NCI-H1048 (cell line): ENCODE measurements around the gene EIF4E1B.
"Not testable (repeated sequence)": the region's sequence is repeated elsewhere in the genome, so short reads cannot be mapped to it uniquely, and the experiment has no call there.

Experiments
- DNase-seq: peaks from one replicate; lab custom pipeline; 2025; lab: John Stamatoyannopoulos, UW

The EIF4E1B gene, protein sequence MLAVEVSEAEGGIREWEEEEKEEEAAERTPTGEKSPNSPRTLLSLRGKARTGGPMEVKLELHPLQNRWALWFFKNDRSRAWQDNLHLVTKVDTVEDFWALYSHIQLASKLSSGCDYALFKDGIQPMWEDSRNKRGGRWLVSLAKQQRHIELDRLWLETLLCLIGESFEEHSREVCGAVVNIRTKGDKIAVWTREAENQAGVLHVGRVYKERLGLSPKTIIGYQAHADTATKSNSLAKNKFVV

DNA sequence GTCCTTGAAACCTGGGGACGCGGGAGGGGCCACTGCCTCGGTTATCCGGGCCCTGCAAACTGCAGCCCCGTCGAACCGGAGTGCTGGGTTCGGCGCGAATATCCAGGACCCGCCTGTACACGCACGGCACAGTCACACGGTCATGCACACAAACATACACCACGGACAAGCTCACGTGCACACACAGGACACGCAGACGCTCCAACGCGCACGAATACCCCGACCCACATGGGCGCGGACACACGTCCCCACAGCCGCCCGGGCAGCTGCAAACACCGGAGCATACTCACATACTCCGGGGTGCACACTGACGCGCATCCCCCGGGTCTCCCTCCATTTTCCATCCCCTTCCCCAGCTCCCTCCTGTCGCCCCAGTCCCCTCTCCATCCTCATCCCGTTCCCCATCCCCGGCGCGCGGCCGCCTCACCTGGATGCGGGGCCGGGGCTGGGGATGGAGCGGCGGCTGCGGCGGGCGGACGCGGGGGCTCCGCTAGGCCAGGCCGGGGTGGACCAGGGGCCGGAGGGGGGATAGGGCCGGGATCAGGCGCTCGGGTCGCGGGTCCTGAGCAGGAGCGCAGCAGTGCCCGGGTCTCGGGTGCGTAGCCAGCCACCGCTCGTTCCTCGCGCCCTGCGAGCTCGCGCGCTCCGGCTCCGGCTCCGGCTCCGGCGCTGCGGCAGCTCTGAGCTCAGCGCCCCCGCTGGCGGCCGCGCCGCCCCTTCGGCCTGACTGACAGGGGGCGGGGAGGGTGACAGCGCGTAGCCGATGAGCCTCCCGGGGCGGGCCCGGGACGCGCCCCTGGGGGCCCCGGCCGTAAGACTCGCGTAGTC, at the start of gene EIF4E1B, which contains the start of gene SNCB:
Gene EIF4E1B (plus strand): TSS at position 823 of the 828 bp plus-strand sequence. CDS start 12,113 bp downstream, outside the sequence.
Gene SNCB (minus strand): TSS at position 682 of the 828 bp plus-strand sequence. CDS start 880 bp downstream, outside the sequence.
- DNase-seq, result no peak

DNA sequence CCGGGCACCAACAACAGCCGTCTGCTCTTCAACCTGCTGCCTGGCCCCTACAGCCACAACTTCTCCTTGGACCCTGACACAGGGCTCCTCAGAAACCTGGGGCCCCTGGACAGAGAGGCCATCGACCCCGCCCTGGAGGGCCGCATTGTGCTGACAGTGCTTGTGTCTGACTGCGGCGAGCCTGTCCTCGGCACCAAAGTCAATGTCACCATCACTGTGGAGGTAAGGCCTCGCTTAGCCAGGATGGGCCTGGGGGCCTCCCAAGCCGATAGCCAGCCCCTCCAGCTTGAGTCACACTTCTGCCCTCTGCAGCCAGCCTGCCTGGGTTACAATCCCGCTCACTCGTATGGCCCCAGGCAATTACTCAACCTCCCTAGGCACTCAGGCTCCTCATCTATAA, 49.1 kb upstream of the EIF4E1B start:
- no peak for DNase-seq

DNA sequence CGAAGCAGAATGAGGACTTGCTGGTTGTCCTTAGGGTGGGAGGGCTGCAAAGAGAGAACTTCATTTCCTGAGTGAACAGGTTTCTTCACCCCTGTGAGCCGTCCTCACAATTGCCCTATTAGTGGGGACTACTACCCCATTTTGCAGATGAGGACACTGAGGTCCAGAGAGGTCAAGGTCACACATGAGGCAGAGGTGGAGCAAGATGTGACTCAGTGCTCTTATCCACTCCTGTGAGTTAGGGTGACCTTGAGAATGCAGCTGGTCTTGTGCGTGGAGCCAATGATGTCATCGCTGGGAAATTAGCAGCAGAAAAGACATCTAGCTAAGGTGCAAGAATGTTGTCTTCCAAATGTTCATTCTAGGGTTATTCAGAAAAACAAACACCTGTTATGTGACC, 47.4 kb upstream of the EIF4E1B start:
- no peak for DNase-seq

DNA sequence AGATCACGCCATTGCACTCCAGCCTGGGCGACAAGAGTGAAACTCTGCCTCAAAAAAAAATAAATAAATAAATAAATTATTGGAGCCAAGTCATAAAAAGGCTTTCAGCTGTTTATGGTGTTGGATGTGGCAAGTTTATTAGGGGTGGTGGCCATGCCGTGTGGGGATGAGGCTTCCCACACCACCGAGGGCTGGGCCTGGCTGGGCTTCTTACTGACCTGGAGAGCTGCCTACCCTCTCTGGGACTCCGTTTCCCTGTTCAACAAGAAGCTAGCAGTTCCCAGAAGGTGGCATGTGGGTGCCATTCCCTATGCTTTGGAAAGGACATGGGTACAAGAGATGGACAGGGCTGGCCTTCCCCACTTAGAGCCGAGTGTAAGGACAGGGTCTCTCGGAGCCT, 43.1 kb upstream of the EIF4E1B start:
- DNase-seq, result no peak

DNA sequence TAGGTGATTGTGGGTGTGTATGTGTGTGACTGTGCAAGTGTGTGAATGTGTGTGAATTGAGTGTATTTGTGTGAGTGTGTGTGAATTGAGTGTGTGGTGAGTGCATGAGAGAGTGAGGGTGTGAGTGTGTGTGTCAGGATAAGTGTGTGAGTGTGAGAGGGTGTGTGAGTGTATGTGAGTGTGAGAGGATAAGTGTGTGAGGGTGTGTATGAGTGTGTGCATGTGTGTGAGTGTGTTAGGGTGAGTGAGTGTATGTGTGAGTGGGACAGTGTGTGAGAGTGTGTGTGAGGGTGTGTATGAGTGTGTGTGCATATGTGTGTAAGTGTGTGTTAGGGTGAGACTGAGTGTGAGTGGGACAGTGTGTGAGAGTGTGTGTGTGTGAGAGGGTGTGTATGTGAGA, 42.2 kb upstream of the EIF4E1B start:
- DNase-seq, result no peak

DNA sequence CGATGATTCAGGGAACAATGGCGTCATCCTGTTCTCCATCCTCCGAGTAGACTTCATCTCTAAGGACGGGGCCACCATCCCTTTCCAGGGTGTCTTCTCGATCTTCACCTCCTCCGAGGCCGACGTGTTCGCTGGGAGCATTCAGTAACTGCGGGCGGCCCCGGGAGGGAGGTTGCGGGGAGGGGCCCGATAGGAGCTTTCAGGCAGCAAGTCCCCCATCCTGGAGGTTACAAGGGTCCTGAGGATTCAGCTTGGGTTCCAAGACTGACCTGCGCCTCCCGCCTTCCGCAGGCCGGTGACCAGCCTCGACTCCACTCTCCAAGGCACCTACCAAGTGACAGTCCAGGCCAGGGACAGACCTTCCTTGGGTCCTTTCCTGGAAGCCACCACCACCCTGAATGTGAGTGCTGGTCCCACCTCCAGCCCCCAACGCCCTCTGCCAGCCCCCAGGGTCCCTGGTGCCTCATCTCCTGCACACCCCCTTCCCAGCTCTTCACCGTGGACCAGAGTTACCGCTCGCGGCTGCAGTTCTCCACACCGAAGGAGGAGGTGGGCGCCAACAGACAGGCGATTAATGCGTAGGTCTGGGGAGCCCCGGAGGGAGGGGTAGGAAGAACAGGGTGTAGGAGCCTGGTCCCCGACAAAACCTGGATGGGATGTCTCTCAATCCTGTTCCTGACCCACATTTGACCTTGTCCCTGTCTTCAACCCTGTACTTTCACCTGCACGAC, 41.3 kb upstream of the EIF4E1B start:
- DNase-seq, result no peak

DNA sequence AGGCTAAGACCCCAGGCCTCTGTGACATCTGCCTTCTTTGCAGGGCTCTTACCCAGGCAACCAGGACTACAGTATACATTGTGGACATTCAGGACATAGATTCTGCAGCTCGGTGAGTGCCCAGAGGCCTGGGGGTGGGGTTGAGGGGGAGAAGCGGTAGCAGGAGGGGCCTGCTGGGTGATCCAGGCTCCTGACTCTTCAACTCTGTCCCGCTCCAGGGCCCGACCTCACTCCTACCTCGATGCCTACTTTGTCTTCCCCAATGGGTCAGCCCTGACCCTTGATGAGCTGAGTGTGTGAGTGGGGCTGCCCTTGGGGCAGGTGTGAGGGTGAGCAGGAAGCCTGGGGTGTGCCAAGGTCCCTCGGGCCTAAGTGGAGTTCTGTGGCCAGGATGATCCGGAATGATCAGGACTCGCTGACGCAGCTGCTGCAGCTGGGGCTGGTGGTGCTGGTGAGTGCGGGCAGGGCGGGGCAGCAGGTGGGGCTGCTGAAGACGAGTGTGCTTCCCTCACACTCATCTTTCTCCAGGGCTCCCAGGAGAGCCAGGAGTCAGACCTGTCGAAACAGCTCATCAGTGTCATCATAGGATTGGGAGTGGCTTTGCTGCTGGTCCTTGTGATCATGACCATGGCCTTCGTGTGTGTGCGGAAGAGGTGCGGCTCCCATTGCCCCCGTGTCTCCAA, 40.3 kb upstream of the EIF4E1B start:
- DNase-seq, result no peak

DNA sequence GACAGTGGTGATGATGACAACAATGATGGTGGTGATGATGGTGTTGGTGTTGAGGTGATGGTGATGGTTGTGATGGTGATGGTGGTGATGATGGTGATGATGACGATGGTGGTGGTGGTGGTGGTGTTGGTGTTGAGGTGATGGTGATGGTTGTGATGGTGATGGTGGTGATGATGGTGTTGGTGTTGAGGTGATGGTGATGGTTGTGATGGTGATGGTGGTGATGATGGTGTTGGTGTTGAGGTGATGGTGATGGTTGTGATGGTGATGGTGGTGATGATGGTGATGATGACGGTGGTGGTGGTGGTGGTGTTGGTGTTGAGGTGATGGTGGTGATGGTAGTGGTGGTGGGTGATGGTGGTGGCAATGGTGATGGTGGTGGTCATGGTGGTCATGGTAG, 38.8 kb upstream of the EIF4E1B start:
- not testable (repeated sequence) for DNase-seq

DNA sequence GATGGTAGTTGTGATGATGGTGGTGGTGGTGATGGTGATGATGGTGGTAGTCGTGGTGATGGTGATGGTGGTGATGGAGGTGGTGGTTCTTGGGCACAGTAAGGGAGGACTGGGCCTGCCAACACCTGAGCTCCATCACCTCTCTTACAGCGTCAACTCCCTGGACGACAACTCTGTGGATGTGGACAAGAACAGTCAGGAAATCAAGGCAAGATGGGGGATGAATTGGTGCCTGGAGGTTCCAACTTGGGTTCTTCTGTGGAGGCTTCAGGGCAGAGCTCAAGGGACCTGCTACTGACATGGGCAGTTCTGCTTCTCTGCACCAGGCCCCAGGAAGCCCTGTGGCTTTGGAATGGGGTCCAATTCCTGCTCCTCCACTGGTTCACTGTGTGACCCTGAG, 37.9 kb upstream of the EIF4E1B start:
- DNase-seq, result no peak

DNA sequence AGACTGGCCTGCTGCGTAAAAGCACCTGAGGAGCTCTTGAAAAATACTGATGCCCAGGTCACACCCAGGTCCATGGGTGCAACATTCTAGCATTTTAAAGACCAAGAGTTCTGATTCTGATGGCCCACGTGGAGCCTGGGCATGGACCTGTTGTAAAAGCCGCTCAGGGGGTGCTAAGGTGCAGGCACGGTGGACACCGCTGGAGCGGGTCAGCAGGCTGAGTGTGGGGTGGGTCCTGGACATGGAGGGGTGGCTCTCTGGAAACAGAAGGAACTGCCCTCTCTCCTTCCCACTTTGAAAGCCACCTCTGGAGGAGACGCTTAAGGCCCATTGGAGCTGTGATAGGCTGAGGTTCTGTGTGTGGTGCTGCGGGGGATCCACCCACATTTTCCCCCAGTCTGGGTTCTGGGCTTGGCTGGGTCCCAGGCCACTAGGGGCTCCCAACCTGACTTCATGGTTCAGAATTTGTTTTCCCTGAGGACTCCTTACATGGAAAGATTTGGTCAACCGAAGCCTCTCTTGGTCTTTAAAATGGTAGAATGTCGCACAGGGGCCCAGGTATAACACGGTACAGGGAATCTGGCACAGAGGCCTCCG, 37.1 kb upstream of the EIF4E1B start:
- no peak for DNase-seq

DNA sequence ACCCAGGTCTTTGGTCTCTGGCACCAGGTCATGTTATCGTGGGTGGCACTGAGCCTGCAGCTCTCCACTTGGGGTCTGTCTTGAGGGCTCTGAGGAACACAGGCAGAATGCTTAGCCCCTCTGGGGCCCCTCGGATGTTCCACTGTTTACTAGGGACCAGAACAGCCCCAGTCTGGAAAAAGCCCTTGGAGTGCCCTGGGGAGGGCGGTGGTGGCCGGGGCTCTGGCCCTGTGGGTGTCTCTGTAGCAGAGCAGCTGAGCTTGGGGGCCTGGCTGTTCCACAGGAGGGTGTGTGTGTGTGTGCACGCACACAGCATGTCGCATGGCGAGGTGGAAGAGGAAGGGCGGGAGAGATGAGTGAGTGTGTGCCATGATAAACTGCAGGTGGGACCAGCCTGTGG, 35.9 kb upstream of the EIF4E1B start:
- no peak for DNase-seq

DNA sequence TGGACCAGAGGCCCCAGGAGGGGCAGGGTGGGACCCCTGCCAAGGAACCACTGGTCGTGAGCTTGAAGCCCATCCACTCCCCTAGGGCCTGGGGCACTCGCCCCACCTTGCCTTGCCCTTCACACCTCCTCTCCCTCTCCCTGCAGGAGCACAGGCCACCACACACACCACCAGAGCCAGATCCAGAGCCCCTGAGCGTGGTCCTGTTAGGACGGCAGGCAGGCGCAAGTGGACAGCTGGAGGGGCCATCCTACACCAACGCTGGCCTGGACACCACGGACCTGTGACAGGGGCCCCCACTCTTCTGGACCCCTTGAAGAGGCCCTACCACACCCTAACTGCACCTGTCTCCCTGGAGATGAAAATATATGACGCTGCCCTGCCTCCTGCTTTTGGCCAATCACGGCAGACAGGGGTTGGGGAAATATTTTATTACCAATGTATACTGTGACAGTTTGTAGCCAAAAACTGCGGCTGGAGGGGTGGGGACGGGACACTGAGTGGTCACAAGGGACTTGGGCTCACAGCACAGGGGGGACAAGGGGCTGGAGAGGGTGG, 35.0 kb upstream of the EIF4E1B start:
- DNase-seq, result no peak

DNA sequence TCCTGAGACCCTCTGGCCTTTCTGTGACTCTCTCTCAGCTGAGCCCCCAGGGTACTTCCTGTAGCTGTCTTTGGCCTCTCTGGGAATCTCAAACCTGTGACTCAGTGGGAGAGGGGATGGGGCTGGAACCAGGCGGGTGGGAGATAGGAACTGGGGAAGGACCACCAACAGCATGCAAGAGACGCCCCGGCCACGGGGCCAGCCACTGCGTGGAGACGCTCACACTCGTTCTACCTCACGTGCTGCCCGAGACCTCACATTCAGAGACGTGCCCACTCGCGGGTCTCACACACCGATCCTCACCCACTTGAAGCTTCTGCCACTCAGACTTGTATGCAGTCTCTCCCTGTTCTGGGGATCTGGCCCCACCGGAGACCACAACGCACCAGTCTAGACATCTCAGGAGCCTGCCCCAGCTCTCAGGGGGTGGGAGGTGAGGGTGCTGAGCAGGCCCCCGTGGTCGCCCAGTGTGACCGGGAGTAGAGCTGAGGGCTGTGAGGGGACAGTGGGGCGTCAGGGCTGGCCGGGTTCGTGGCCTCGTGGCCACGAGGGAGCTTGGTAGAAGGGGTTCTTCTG, 34.3 kb upstream of the EIF4E1B start:
- no peak for DNase-seq

DNA sequence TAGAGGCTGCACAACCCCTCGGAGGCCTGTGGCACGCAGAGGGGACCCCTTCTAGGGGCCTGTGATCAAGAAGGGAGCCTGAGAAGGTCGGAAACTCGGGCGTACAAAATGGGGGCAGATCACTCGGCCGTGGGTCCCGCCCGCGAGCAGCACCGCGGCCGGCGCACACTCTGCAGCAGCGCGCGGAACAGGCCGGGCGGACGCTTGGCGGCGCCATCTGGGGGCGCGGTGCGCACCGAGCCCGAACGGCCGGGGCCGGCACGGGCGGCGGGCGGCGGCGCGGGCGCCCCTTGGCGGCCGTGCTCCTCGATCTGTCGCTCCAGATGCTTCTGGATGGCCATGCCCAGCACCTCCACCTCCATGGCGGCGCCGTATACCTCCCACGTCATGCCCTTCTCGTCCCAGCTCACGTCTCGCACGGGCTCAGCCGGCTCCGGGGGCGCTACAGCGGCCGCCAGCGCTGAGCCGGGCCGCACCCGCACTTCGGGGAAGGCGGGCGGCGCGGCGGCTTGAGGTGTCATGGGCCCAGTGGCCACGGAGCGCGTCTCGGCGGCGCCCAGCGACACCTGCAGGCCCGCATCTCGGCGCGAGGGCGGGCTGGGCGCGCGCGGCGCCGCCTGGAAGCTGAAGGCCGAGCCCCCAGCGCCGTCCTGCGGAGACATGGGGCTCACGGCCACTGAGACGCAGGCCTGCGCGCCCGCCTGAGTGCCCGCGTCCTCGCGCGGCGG, 33.6 kb upstream of the EIF4E1B start:
- DNase-seq, result no peak

DNA sequence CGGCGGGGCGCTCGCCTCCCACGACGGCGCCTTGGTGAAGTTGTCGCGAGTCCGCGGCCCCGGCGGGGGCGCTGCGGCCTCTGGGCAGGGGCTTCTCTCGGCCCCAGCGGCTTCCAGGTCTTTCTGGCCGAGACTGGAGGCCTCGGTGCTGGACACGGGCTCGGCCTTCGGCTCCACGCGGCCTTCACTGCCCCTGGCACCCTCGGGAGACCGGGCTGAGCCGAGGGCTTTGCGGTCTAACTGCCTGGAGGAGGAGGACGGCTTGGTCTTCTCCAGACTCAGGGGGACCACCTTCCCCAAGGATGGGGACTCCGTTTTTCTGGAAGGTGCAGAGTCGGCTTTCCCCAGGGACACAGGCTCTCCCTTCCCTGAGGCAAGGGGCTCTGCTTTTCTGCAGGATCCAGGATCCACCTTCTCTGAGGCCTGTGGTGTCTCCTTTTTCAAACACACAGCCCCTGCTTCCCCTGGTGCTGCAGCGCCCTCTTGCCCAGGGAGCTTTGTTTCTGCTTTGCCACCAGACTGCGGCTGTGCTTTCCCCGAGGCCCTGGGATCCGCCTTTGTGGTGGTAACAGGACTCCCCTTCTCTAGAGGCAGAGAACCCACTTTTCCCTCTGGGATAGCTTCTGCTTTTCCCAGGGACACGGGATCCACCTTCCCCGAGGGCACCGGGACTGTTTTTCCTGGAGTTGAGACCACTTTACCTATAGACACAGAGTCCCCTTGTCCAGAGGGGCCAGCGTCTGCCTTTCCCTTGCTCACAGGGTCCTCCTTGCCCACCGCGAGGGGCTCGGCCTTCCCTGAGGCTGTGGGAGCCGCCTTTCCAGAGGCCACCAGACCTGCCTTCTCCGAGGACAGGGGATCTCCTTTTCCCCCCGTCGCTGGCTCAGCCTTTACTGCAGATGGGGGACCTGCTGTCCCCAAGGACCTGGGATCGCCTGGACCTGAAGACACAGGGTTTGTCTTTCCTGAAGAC, 32.8 kb upstream of the EIF4E1B start:
- DNase-seq, result no peak

DNA sequence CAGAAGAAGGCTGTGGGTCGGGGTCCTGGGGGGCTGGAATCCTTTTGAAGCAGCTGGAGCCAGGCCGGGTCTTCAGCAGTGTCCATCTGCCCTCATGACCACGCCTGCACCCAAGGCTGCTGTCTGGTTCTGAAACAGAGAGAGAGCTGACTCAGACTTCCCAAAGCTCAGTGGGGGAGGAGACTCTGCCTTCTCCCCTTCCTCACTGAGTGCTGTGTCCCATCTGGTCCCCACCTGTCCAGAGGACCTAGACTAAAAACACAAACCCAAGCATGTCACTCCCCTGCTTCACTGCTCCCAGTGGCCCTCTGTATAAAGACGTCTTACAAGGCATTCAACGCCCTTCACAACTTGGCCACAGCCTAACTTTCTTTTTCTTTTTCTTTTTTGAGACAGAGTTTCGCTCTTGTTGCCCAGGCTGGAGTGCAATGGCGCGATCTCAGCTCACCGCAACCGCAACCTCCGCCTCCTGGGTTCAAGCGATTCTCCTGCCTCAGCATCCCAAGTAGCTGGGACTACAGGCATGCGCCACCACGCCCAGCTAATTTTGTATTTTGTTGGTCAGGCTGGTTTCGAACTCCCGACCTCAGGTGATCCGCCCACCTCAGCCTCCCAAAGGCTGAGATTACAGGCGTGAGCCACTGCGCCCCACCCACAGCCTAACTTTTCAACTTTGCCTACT, 30.6 kb upstream of the EIF4E1B start:
- DNase-seq, result not testable (repeated sequence)

DNA sequence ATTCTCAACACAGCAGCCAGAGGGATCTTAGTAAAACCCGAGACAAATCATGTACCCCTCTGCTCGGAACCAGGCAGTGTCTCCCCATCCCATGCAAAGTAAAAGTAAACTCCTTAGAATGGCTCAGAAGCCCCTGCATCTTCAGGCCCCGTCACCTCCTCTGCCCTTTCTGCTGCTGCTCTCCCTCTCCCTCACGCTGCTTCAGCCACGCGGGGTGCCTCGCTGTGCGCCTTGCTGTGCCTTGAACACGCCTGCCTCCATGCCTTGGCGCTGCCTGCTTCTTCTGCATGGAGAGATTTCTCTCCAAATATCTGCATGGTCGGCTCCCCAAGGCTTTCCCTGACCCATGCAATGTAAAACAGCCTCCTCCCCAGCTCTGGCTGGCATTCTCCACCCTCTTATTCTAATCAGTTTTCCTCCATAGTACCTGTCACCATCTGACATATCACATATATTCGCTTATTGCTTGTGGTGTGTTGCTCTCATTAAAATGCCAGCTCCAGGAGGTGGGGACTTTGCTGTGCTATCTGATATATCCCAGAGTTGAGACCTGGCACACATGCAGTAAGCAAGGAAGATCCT, 28.5 kb upstream of the EIF4E1B start:
- DNase-seq, result no peak

DNA sequence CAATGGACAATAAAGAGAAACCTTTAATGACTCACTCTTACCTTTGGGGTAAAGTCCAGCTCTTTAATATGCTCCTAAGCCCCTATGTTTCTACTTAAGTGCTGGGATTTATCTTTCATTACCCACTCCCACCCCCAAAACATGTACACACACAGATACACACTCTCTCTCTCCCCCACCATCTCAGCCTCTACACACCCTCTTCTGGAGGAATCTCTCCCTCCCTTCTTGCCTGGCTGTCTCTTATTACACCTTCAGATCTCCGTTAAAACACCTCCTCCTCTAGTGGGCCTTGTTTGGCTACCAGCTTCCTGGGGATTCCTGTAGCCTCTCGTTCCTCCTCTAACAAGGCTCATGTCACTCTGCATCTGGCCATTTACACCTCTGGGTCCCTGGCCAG, 27.4 kb upstream of the EIF4E1B start:
- no peak for DNase-seq
